ENCODE results near the gene TANGO2. TPM values are rescaled to one million over a fixed set of nuclear protein-coding genes. Genes with fewer than 3 reads are reported as not detected.

Gene TANGO2
- total and polyA plus RNA-seq, 9 of the 15 experiments (the other 6 are each of a cell fraction or from before 2014, with no cell fraction given), result 15.5 to 94.9 (median 70.1) TPM

GRCh38 chr22:20107951-20108756 lies 87.2 kb downstream of the TANGO2 start (continued):
- TF ChIP-seq, protein P1, sequence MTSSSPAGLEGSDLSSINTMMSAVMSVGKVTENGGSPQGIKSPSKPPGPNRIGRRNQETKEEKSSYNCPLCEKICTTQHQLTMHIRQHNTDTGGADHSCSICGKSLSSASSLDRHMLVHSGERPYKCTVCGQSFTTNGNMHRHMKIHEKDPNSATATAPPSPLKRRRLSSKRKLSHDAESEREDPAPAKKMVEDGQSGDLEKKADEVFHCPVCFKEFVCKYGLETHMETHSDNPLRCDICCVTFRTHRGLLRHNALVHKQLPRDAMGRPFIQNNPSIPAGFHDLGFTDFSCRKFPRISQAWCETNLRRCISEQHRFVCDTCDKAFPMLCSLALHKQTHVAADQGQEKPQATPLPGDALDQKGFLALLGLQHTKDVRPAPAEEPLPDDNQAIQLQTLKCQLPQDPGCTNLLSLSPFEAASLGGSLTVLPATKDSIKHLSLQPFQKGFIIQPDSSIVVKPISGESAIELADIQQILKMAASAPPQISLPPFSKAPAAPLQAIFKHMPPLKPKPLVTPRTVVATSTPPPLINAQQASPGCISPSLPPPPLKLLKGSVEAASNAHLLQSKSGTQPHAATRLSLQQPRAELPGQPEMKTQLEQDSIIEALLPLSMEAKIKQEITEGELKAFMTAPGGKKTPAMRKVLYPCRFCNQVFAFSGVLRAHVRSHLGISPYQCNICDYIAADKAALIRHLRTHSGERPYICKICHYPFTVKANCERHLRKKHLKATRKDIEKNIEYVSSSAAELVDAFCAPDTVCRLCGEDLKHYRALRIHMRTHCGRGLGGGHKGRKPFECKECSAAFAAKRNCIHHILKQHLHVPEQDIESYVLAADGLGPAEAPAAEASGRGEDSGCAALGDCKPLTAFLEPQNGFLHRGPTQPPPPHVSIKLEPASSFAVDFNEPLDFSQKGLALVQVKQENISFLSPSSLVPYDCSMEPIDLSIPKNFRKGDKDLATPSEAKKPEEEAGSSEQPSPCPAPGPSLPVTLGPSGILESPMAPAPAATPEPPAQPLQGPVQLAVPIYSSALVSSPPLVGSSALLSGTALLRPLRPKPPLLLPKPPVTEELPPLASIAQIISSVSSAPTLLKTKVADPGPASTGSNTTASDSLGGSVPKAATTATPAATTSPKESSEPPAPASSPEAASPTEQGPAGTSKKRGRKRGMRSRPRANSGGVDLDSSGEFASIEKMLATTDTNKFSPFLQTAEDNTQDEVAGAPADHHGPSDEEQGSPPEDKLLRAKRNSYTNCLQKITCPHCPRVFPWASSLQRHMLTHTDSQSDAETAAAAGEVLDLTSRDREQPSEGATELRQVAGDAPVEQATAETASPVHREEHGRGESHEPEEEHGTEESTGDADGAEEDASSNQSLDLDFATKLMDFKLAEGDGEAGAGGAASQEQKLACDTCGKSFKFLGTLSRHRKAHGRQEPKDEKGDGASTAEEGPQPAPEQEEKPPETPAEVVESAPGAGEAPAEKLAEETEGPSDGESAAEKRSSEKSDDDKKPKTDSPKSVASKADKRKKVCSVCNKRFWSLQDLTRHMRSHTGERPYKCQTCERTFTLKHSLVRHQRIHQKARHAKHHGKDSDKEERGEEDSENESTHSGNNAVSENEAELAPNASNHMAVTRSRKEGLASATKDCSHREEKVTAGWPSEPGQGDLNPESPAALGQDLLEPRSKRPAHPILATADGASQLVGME (CRISPR knock-in tag; IDR thresholded peaks at IDR 0.05), result no peak
- TF ChIP-seq NUFIP1 (IDR thresholded peaks at IDR 0.05; ENCODE audit: partially characterized antibody) (no peak), KLF16 (IDR thresholded peaks at IDR 0.05) (no peak), CBFB (CRISPR knock-in tag; IDR thresholded peaks at IDR 0.05) (no peak), ZBED1 (IDR thresholded peaks at IDR 0.05) (no peak), ZNF239 (CRISPR knock-in tag; IDR thresholded peaks at IDR 0.05) (no peak), KLF13 (tag; IDR thresholded peaks at IDR 0.05; ENCODE audit: borderline replicate concordance, low read depth) (no peak), CHD2 (IDR thresholded peaks at IDR 0.05; ENCODE audit: low read depth, low read length) (peak; percentile 11; the same call in 1 of the 2 replicates), ZKSCAN8 (CRISPR knock-in tag; IDR thresholded peaks at IDR 0.05) (no peak), YY1 (IDR thresholded peaks at IDR 0.05; ENCODE audit: borderline replicate concordance in 1 of 3, control insufficient read depth in 1 of 3, extremely low read depth in 1 of 3, insufficient read depth in 3 of 3, insufficient read length in 1 of 3, insufficient replicate concordance in 2 of 3, low read depth in 1 of 3, low read length in 2 of 3) (no peak), SREBF2 (CRISPR knock-in tag; IDR thresholded peaks at IDR 0.05) (no peak), NR4A1 (CRISPR knock-in tag; IDR thresholded peaks at IDR 0.05) (peak; percentile 74; the same call in 1 of the 2 replicates), NR4A1 (tag; IDR thresholded peaks at IDR 0.05) (no peak), SMAD3 (CRISPR knock-in tag; conservative IDR thresholded peaks at IDR 0.05) (no peak)
- TF ChIP-seq, protein P2, sequence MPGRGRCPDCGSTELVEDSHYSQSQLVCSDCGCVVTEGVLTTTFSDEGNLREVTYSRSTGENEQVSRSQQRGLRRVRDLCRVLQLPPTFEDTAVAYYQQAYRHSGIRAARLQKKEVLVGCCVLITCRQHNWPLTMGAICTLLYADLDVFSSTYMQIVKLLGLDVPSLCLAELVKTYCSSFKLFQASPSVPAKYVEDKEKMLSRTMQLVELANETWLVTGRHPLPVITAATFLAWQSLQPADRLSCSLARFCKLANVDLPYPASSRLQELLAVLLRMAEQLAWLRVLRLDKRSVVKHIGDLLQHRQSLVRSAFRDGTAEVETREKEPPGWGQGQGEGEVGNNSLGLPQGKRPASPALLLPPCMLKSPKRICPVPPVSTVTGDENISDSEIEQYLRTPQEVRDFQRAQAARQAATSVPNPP (IDR thresholded peaks at IDR 0.05; ENCODE audit: borderline replicate concordance, insufficient read depth, insufficient read length), result no peak

Measured in K562 (cell line).